Activated CD4-positive, alpha-beta T cell treated with anti-CD3 and anti-CD28 coated beads, Interleukin-2, amount 10 ng/mL, durations not matched to agents 7 days and 5 days (primary cell): ENCODE data around the gene SIX5. TPM values are rescaled to one million over a fixed set of nuclear protein-coding genes. Genes with fewer than 3 reads are reported as not detected.
"Not testable (repeated sequence)": the region's sequence is repeated elsewhere in the genome, so short reads cannot be mapped to it uniquely, and the experiment has no call there.

Experiments used
- CTCF ChIA-PET: fragments of 350-600 bp; sonication (Branson Sonifier 250); formaldehyde crosslinking; loops from one replicate; lab custom pipeline; 2021; ENCODE audit warnings: antibody characterized with exemption; lab: Charles Lee
- POLR2A ChIA-PET: fragments of 350-600 bp; sonication (Branson Sonifier 250); formaldehyde crosslinking; loops from one replicate; lab custom pipeline; 2021; ENCODE audit warnings: antibody characterized with exemption; lab: Charles Lee
- DNase-seq: peaks from one replicate; pipeline ENCODE4 v3.0.0-alpha.2; 2020
- H3K27ac Mint-ChIP-seq: one replicate; pipeline ENCODE4 v1.8.0; 2021; ENCODE audit warnings: mild to moderate bottlenecking, moderate library complexity, mixed read lengths
- H3K27me3 Mint-ChIP-seq: one replicate; pipeline ENCODE4 v1.8.0; 2021; ENCODE audit warnings: mixed read lengths
- H3K36me3 Mint-ChIP-seq: one replicate; pipeline ENCODE4 v1.8.0; 2021; ENCODE audit warnings: low read depth, mixed read lengths
- H3K4me1 Mint-ChIP-seq: one replicate; pipeline ENCODE4 v1.8.0; 2021; ENCODE audit warnings: mixed read lengths
- H3K4me3 Mint-ChIP-seq: one replicate; pipeline ENCODE4 v1.8.0; 2021; ENCODE audit warnings: mild to moderate bottlenecking, moderate library complexity, mixed read lengths
- H3K9me3 Mint-ChIP-seq: one replicate; pipeline ENCODE4 v1.8.0; 2021; ENCODE audit warnings: mixed read lengths
- total RNA-seq, 2 experiments: library from RNA; stranded (reverse); gene quantifications; one replicate each; pipeline ENCODE4 v1.2.3, GENCODE V29; 2021

The SIX5 gene
- total RNA-seq, 2 experiments from 2014 or later = 0.64 to 0.85 TPM

- ChIA-PET CTCF (interaction anchor here (2.4 kb wide), 1 partner anchor 8 kb away, joined by 12 read pairs; the partner anchor contains the start of gene SIX5), POLR2A (no interaction called here)
- Mint-ChIP-seq H3K9me3 (no peaks in the 10 kb centered on the region), H3K4me3 (no peak overlapping the region), H3K27ac (no peak overlapping the region), H3K4me1 (no peaks in the 10 kb centered on the region), H3K27me3 (peaks cover 3% of the 10 kb centered on the region), H3K36me3 (no peaks in the 10 kb centered on the region)
- DNase-seq = no peak
These were observed 7.3 kb downstream of the SIX5 start for GRCh38 chr19:45761714-45762113.

- CTCF ChIA-PET = interaction anchor here (0.7 to 2.1 kb wide), 2 partner anchors 10 to 11 kb away, joined by 3 to 11 read pairs; partner anchors contain the start of gene SIX5
These were observed 10.1 kb downstream of the SIX5 start for GRCh38 chr19:45758921-45759320.

GRCh38 chr19:45757695-45758094, 11.4 kb downstream of the SIX5 start:
- Mint-ChIP-seq H3K27me3 (peaks cover 3% of the 10 kb centered on the region), H3K9me3 (no peaks in the 10 kb centered on the region), H3K27ac (no peak overlapping the region), H3K4me3 (no peak overlapping the region), H3K36me3 (no peaks in the 10 kb centered on the region), H3K4me1 (no peaks in the 10 kb centered on the region)
- CTCF ChIA-PET = interaction anchor here (0.7 to 2.1 kb wide), 2 partner anchors 12 to 64 kb away, joined by 3 to 11 read pairs; partner anchors contain the start of gene SIX5
- no peak for DNase-seq
- POLR2A ChIA-PET = no interaction called here

More at GRCh38 chr19:45758921-45759320, 10.1 kb downstream of the SIX5 start:
- POLR2A ChIA-PET = no interaction called here
- Mint-ChIP-seq H3K27me3 (peaks cover 3% of the 10 kb centered on the region), H3K36me3 (no peaks in the 10 kb centered on the region), H3K9me3 (no peaks in the 10 kb centered on the region), H3K4me3 (no peak overlapping the region), H3K27ac (no peak overlapping the region), H3K4me1 (no peaks in the 10 kb centered on the region)
- no peak for DNase-seq

GRCh38 chr19:45754323-45754722, 14.7 kb downstream of the SIX5 start:
- DNase-seq = no peak
- no peak overlapping the region for H3K27ac Mint-ChIP-seq
- no peaks in the 10 kb centered on the region for H3K9me3 Mint-ChIP-seq
- ChIA-PET CTCF (interaction anchor here (0.5 to 1.2 kb wide), 5 partner anchors 9 to 614 kb away, joined by 3 to 5 read pairs (median 3); partner anchors contain the start of genes FBXO46 and SIX5), POLR2A (no interaction called here)
- H3K27me3 Mint-ChIP-seq = peaks cover 3% of the 10 kb centered on the region
- no peak overlapping the region for H3K4me3 Mint-ChIP-seq
- no peaks in the 10 kb centered on the region for H3K4me1 Mint-ChIP-seq
- no peaks in the 10 kb centered on the region for H3K36me3 Mint-ChIP-seq

GRCh38 chr19:45753548-45753947, 15.5 kb downstream of the SIX5 start:
- Mint-ChIP-seq H3K4me3 (no peak overlapping the region), H3K27ac (no peak overlapping the region), H3K36me3 (no peaks in the 10 kb centered on the region), H3K9me3 (no peaks in the 10 kb centered on the region), H3K4me1 (no peaks in the 10 kb centered on the region), H3K27me3 (peaks cover 3% of the 10 kb centered on the region)
- no peak for DNase-seq
- ChIA-PET CTCF (interaction anchor here (0.9 to 2.1 kb wide), 3 partner anchors 9 to 19 kb away, joined by 3 to 5 read pairs (median 4); no protein-coding TSS in a partner anchor), POLR2A (no interaction called here)

- no peaks in the 10 kb centered on the region for H3K4me1 Mint-ChIP-seq
- no peaks in the 10 kb centered on the region for H3K9me3 Mint-ChIP-seq
- DNase-seq = no peak
- H3K36me3 Mint-ChIP-seq = no peaks in the 10 kb centered on the region
- ChIA-PET CTCF (interaction anchor here (2.1 kb wide), 1 partner anchor 18 kb away, joined by 5 read pairs; no protein-coding TSS in a partner anchor), POLR2A (no interaction called here)
- peaks cover 3% of the 10 kb centered on the region for H3K27me3 Mint-ChIP-seq
- no peak overlapping the region for H3K27ac Mint-ChIP-seq
- no peak overlapping the region for H3K4me3 Mint-ChIP-seq
These were observed 16.4 kb downstream of the SIX5 start for GRCh38 chr19:45752639-45753038.

- POLR2A ChIA-PET, H3K27ac Mint-ChIP-seq, H3K27me3 Mint-ChIP-seq, DNase-seq, H3K9me3 Mint-ChIP-seq, CTCF ChIA-PET, H3K4me3 Mint-ChIP-seq, H3K36me3 Mint-ChIP-seq, H3K4me1 Mint-ChIP-seq: not testable (repeated sequence)
These were observed 17.6 kb downstream of the SIX5 start for GRCh38 chr19:45751483-45751882.

- Mint-ChIP-seq H3K27me3 (peaks cover 15% of the 10 kb centered on the region), H3K4me3 (no peak overlapping the region), H3K27ac (no peak overlapping the region), H3K36me3 (no peaks in the 10 kb centered on the region), H3K4me1 (no peaks in the 10 kb centered on the region), H3K9me3 (no peaks in the 10 kb centered on the region)
- DNase-seq = no peak
- POLR2A ChIA-PET = no interaction called here
- CTCF ChIA-PET = interaction anchor here (0.6 to 1.7 kb wide), 3 partner anchors 22 to 1037 kb away, joined by 3 to 4 read pairs (median 3); partner anchors contain the start of genes DMWD and SIX5
These were observed 21.5 kb downstream of the SIX5 start for GRCh38 chr19:45747513-45747912.

GRCh38 chr19:45746866-45747265, 22.2 kb downstream of the SIX5 start:
- Mint-ChIP-seq H3K4me3 (no peak overlapping the region), H3K27ac (no peak overlapping the region), H3K4me1 (no peaks in the 10 kb centered on the region), H3K9me3 (no peaks in the 10 kb centered on the region), H3K36me3 (no peaks in the 10 kb centered on the region), H3K27me3 (peaks cover 17% of the 10 kb centered on the region)
- ChIA-PET POLR2A (no interaction called here), CTCF (no interaction called here)
- DNase-seq = no peak

GRCh38 chr19:45745606-45746005, 23.4 kb downstream of the SIX5 start:
- ChIA-PET CTCF (interaction anchor here (0.5 to 1.1 kb wide), 3 partner anchors 55 to 794 kb away, joined by 3 to 5 read pairs (median 4); no protein-coding TSS in a partner anchor), POLR2A (no interaction called here)
- Mint-ChIP-seq H3K27me3 (peaks cover 17% of the 10 kb centered on the region), H3K4me1 (no peaks in the 10 kb centered on the region), H3K36me3 (no peaks in the 10 kb centered on the region), H3K9me3 (no peaks in the 10 kb centered on the region), H3K27ac (no peak overlapping the region), H3K4me3 (no peak overlapping the region)
- DNase-seq = no peak

GRCh38 chr19:45742969-45743368, 26.1 kb downstream of the SIX5 start:
- peaks cover 17% of the 10 kb centered on the region for H3K27me3 Mint-ChIP-seq
- ChIA-PET POLR2A (no interaction called here), CTCF (interaction anchor here (0.8 to 1.6 kb wide), 3 partner anchors 26 to 66 kb away, joined by 4 to 5 read pairs (median 4); partner anchors contain the start of gene SIX5)
- H3K4me1 Mint-ChIP-seq = no peaks in the 10 kb centered on the region
- H3K36me3 Mint-ChIP-seq = no peaks in the 10 kb centered on the region
- no peak for DNase-seq
- H3K27ac Mint-ChIP-seq = no peak overlapping the region
- no peaks in the 10 kb centered on the region for H3K9me3 Mint-ChIP-seq
- no peak overlapping the region for H3K4me3 Mint-ChIP-seq

- H3K36me3 Mint-ChIP-seq = no peaks in the 10 kb centered on the region
- no peaks in the 10 kb centered on the region for H3K9me3 Mint-ChIP-seq
- H3K4me1 Mint-ChIP-seq = no peaks in the 10 kb centered on the region
- H3K27ac Mint-ChIP-seq = no peak overlapping the region
- peaks cover 6% of the 10 kb centered on the region for H3K27me3 Mint-ChIP-seq
- POLR2A ChIA-PET = interaction anchor here (0.6 kb wide), 1 partner anchor 29 kb away, joined by 6 read pairs; the partner anchor contains the start of gene SIX5
- H3K4me3 Mint-ChIP-seq = no peak overlapping the region
- CTCF ChIA-PET = interaction anchor here (0.6 to 1.2 kb wide), 2 partner anchors 12 to 80 kb away, joined by 3 to 4 read pairs; no protein-coding TSS in a partner anchor
- DNase-seq = no peak
These were observed 29.3 kb downstream of the SIX5 start for GRCh38 chr19:45739498-45740439.
